ENCODE data around the gene KICS2.
"Not testable (repeated sequence)": the region's sequence is repeated elsewhere in the genome, so short reads cannot be mapped to it uniquely, and the experiment has no call there.

The KICS2 gene

GRCh38 chr12:64216239-64216638, 5.9 kb downstream of the KICS2 start:
- no peak for DNase-seq (ENCODE audit: low read depth)

- no peak for DNase-seq (ENCODE audit: low read depth)
These were observed 9.9 kb downstream of the KICS2 start for GRCh38 chr12:64212119-64212746.

DNA sequence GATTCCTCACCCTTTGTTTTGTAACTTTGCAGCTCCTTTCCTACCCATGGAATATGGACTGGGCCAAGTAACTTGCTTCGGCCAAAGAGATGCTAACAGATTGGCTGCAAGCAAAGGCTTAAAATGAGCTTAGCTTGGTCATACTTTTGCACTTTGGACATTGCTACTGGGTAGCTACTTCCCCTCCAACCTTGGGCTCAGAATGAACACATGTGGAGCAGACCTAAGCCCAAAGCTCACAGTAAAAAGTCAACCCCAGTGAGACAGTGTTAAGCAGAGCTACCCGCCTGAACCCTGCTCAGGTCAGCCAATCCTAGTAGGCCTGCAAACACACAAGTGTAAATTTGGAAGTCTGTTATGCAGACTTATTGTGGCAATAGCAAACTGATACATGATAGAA, 14.6 kb downstream of the KICS2 start:
- DNase-seq (ENCODE audit: low read depth): no peak

- no peak for DNase-seq (ENCODE audit: low read depth)
These were observed 16.6 kb downstream of the KICS2 start for GRCh38 chr12:64205542-64205941.

- DNase-seq (ENCODE audit: low read depth): no peak
These were observed 18.3 kb downstream of the KICS2 start for GRCh38 chr12:64203775-64204174.

DNA sequence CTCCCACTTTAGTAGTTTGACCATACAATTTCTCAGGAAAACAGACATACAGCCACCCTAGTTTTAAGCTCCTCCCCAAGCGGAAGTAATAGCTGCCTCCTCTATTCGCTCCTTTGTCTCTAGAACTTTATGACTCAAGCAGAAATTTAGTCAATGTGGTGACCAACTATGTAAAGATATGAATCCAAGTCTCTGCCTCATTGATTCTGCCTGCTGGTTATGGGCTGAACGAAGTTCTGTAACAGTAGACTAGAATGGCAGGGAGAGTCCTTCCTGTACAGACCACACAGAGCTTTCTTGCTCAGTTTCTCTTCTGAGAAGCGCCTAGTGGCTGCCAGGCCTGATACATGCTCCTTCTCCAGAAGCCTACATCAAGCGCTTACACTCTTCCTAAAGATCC, 19.1 kb downstream of the KICS2 start:
- DNase-seq (ENCODE audit: low read depth): no peak

GRCh38 chr12:64195841-64196240, 26.3 kb downstream of the KICS2 start:
- not testable (repeated sequence) for DNase-seq (ENCODE audit: low read depth)

- DNase-seq (ENCODE audit: low read depth): no peak
These were observed 27.6 kb downstream of the KICS2 start for GRCh38 chr12:64194333-64195149.

DNA sequence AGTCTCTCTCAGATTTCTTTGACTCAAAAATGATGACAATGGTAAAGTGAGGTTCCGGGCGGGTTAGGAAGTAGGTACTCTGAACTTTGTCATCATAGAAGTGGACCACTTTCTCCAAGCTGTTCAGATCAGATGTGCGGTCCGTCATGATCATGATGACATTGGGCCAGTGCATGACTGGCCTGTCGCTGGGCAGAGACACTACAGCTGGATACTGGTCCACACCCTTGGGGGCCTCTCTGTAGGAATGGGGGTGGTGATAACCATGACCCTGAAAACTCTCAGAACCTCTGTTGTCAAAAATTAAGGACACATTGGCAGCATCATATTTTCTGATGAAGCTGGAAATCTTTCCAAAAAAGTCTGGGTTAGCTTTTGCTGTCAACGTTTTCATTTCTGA, 28.2 kb downstream of the KICS2 start:
- no peak for DNase-seq (ENCODE audit: low read depth)

- no peak for DNase-seq (ENCODE audit: low read depth)
These were observed 29.3 kb downstream of the KICS2 start for GRCh38 chr12:64192644-64193444.

- DNase-seq (ENCODE audit: low read depth): no peak
These were observed 32.0 kb downstream of the KICS2 start for GRCh38 chr12:64190140-64190539.

GRCh38 chr12:64189530-64189929, 32.6 kb downstream of the KICS2 start:
- DNase-seq (ENCODE audit: low read depth): no peak

GRCh38 chr12:64187794-64188193, 34.3 kb downstream of the KICS2 start:
- DNase-seq (ENCODE audit: low read depth): no peak

GRCh38 chr12:64187370-64187769, 34.7 kb downstream of the KICS2 start:
- no peak for DNase-seq (ENCODE audit: low read depth)

- DNase-seq (ENCODE audit: low read depth): no peak
These were observed 35.3 kb downstream of the KICS2 start for GRCh38 chr12:64186789-64187188.

- DNase-seq (ENCODE audit: low read depth): no peak
These were observed 37.9 kb downstream of the KICS2 start for GRCh38 chr12:64184216-64184615.

GRCh38 chr12:64181430-64182291, 40.4 kb downstream of the KICS2 start:
- DNase-seq (ENCODE audit: low read depth): no peak

GRCh38 chr12:64180951-64181350, 41.1 kb downstream of the KICS2 start:
- DNase-seq (ENCODE audit: low read depth): no peak

GRCh38 chr12:64178122-64178521, 44.0 kb downstream of the KICS2 start:
- no peak for DNase-seq (ENCODE audit: low read depth)

GRCh38 chr12:64177001-64177400, 45.1 kb downstream of the KICS2 start:
- no peak for DNase-seq (ENCODE audit: low read depth)

DNA sequence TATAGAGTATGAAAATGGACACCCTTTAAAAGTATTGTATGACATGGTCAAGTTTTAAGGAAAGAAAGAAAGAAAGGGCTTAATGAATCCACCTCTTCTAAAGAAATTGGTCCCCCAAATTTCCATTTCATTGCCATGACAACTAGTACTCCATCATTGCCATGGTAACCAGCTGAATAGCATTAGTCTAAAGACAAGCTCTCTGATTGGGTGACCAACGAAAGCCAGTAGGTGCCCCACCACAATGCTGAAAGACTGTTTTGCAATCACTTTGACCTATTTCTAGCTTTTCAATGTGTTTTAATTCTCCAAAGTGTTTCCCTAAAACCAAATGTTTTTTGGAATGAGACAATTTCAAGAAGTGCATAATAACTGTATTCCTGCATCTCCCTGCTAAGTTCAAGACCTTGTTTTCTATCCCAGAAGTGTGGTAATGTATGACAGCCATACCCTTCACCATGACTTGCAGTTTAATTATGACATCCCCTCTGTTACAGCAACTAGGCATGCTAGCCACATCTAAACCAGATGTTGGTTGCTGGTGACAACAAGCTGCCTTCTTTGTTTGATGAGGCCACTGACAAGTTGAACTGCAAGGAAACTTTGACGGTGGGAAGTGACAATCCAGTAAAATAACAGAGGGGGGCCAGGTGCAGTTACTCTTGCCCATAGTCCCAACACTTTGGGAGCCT, 46.7 kb downstream of the KICS2 start:
- DNase-seq (ENCODE audit: low read depth): no peak
